ENCODE results near the gene TRIM2.

Gene TRIM2

DNA sequence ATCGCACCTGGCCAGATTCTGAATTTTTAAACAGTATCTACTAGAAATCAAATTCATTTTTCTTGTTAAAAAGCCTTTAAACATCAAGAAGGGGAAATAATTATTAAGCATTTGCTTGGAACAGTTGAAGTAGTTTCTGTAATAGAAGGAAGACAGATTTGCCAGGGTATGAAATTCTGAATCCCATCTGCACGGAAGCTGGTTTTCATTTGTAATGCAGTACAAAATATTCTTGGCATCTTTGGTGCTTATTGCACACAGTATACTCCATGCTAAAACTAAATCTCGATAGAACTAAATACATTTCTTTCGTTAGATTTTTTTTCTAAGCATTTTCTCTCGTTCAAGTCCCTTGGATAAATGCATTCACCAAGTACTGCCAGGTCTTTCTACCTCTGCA is 25.3 kb downstream of the TRIM2 start:
- Histone ChIP-seq H3K9me3 (peaks cover 12% of the 10 kb centered on the region), H3K9ac (no peak overlapping the region), H4K20me1 (no peaks in the 10 kb centered on the region), H3K4me2 (no peak overlapping the region), H3K4me3 (no peak overlapping the region), H3K27me3 (peaks cover 6% of the 10 kb centered on the region; the same call in 1 of the 2 replicates), H3K36me3 (no peaks in the 10 kb centered on the region), H3K27ac (no peak overlapping the region), H3K4me1 (peaks cover 26% of the 10 kb centered on the region)
- TF ChIP-seq Cebpa-rat (IDR thresholded peaks at IDR 0.05) = no peak

GRCh38 chr4:153232768-153233167 is 28.5 kb downstream of the TRIM2 start:
- no peak for TF ChIP-seq Cebpa-rat (IDR thresholded peaks at IDR 0.05)
- Histone ChIP-seq H4K20me1 (no peaks in the 10 kb centered on the region), H3K27ac (no peak overlapping the region), H3K4me2 (peak overlapping the region; percentile 34), H3K9ac (no peak overlapping the region), H3K27me3 (no peaks in the 10 kb centered on the region), H3K9me3 (no peaks in the 10 kb centered on the region), H3K4me3 (no peak overlapping the region), H3K4me1 (peaks cover 15% of the 10 kb centered on the region), H3K36me3 (no peaks in the 10 kb centered on the region)

GRCh38 chr4:153233761-153234371 is 29.6 kb downstream of the TRIM2 start:
- Histone ChIP-seq H3K36me3 (no peaks in the 10 kb centered on the region), H3K9ac (no peak overlapping the region), H3K4me1 (peaks cover 15% of the 10 kb centered on the region), H3K4me3 (no peak overlapping the region), H3K27me3 (no peaks in the 10 kb centered on the region), H4K20me1 (no peaks in the 10 kb centered on the region), H3K27ac (no peak overlapping the region), H3K9me3 (no peaks in the 10 kb centered on the region), H3K4me2 (peak overlapping the region; percentile 34; the same call in 1 of the 2 replicates)
- peak; percentile 85 for TF ChIP-seq Cebpa-rat (IDR thresholded peaks at IDR 0.05)

DNA sequence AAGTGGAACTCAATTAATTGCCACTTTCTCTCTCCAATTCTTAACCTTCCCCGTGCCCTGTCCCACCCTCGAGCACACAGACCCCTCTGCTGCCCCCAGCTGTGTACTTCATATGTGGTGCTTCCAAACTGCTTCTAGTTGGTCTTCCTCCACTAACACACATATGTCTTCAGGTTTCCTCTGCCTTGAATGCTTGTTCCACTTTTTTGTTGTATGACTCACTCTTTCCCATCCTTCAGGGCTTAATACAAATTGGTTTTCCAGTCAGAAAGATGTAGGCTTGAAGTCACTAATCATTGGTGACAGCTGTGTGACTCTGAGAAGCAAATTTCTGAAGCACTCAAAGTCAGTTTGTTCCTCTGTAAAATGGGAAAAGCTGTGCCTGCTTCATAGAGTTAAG is 30.6 kb downstream of the TRIM2 start:
- no peak for TF ChIP-seq Cebpa-rat (IDR thresholded peaks at IDR 0.05)
- no peak overlapping the region for H3K4me2 ChIP-seq
- no peak overlapping the region for H3K4me3 ChIP-seq
- H3K9ac ChIP-seq = no peak overlapping the region
- no peaks in the 10 kb centered on the region for H3K27me3 ChIP-seq
- H3K27ac ChIP-seq = no peak overlapping the region
- H4K20me1 ChIP-seq = no peaks in the 10 kb centered on the region
- no peaks in the 10 kb centered on the region for H3K9me3 ChIP-seq
- H3K4me1 ChIP-seq = peaks cover 15% of the 10 kb centered on the region
- H3K36me3 ChIP-seq = no peaks in the 10 kb centered on the region

DNA sequence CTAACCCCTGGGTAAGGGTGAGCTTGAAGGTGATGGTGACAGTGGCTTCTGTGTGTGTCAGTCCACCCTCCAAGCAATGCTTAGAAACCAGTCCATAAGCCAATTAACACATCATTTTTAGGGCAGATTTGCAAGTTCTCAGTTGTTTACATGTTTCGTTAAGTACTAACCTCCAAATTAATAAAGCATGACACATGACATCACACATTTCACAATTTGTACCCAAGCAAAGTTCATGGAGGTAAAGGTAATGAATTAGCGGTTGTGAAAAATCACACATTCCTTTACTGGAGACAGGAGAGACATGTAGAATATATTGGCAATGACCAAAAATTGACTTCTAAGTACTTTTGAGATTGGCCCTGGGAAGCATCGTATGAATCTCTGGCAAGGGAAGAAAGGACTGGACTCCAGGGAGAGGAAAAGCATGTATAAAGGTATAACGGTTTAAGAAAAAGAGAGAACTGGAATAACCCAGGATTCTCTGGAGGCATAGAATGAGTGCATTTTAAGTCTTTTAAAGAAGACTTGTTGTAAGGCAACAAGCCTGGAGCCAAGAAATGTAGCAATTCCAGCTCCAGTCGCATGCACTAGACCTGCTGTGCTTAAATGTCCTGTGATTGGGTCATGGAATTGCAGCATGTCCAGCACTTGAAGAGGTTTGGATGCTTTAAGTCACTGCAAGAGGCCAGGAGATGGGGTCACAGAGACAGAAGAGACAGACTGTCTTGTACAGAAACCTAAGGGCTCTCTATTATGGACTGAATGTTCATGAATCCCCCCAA is 34.1 kb downstream of the TRIM2 start:
- Histone ChIP-seq H3K9ac (no peak overlapping the region), H3K27me3 (no peaks in the 10 kb centered on the region), H3K4me1 (peaks cover 20% of the 10 kb centered on the region), H3K27ac (no peak overlapping the region), H4K20me1 (no peaks in the 10 kb centered on the region), H3K9me3 (no peaks in the 10 kb centered on the region), H3K4me3 (no peak overlapping the region), H3K36me3 (no peaks in the 10 kb centered on the region), H3K4me2 (no peak overlapping the region)
- TF ChIP-seq Cebpa-rat (IDR thresholded peaks at IDR 0.05) = no peak

- H3K4me1 ChIP-seq = peaks cover 14% of the 10 kb centered on the region
- no peak overlapping the region for H3K27ac ChIP-seq
- H4K20me1 ChIP-seq = no peaks in the 10 kb centered on the region
- H3K36me3 ChIP-seq = no peaks in the 10 kb centered on the region
- H3K4me2 ChIP-seq = no peak overlapping the region
- no peaks in the 10 kb centered on the region for H3K9me3 ChIP-seq
- H3K27me3 ChIP-seq = no peaks in the 10 kb centered on the region
- no peak overlapping the region for H3K9ac ChIP-seq
- no peak for TF ChIP-seq Cebpa-rat (IDR thresholded peaks at IDR 0.05)
- H3K4me3 ChIP-seq = no peak overlapping the region
These were observed 35.2 kb downstream of the TRIM2 start for GRCh38 chr4:153239409-153239808.

DNA sequence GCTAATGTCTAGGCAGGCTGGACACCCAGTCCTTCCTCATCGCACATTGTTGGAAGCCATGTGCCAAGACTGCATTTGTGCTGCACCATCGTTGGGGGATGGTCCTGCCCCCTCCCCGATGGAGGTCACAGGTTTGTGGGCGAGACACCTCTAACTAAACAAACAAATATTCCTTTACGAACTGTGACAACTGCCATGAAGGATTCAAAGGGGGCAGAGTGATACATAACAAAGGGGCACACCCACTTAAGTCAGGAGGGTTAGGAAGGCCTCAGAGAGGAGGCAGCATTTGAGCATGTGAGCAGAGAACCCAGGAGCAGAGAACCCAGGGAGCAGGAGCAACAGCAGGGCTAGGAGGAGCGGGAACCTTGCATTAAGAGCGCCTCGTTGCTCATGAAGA is 37.1 kb downstream of the TRIM2 start:
- Histone ChIP-seq H3K4me3 (no peak overlapping the region), H4K20me1 (no peaks in the 10 kb centered on the region), H3K27me3 (no peaks in the 10 kb centered on the region), H3K9ac (no peak overlapping the region), H3K4me2 (no peak overlapping the region), H3K9me3 (no peaks in the 10 kb centered on the region), H3K36me3 (no peaks in the 10 kb centered on the region), H3K27ac (no peak overlapping the region), H3K4me1 (peaks cover 14% of the 10 kb centered on the region)
- no peak for TF ChIP-seq Cebpa-rat (IDR thresholded peaks at IDR 0.05)

DNA sequence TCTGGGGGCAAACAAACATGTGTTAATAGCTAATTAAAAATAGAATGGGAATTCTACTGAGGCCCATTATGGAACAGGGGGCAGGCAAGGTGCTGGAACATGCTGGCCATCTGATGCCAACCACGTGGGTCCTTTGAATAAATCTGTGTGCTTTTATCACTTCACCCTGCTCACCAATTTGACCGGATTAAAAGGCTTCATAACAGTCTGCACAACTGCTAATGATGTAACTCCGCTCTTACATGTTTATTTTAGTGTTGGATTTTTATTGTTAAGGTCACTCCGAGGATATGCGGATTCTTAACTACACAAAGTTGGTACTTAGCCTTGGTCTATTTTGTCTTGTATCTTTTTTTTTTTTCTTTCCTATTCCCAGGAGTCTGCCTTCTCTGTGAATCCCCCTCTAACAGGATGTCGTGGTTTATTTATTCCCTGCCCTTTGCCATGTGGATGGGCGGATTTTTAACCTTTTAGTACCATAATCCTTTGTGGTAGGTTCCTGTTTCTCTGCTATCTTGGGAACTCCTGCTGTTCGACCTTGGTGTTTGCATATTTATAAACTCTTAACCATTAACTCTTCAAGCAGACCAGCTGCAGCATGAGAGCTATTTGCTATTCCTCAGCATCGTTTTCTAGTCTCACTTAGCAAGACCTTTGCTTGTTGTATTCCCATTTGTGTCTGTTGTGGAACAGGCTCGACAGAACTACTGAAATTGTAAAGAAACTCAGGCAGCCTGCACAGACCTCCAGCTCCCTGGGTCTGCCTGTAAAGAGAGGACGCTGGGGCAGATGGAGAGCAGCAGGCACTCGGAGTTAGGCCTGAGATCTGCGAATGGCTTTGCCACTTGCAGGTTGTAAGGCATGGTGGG is 38.0 kb downstream of the TRIM2 start:
- peak overlapping the region; percentile 24; the same call in 1 of the 2 replicates for H3K4me2 ChIP-seq
- TF ChIP-seq Cebpa-rat (IDR thresholded peaks at IDR 0.05) = no peak
- H3K27ac ChIP-seq = no peak overlapping the region
- H3K36me3 ChIP-seq = no peaks in the 10 kb centered on the region
- H4K20me1 ChIP-seq = no peaks in the 10 kb centered on the region
- H3K27me3 ChIP-seq = no peaks in the 10 kb centered on the region
- H3K4me3 ChIP-seq = no peak overlapping the region
- H3K9me3 ChIP-seq = no peaks in the 10 kb centered on the region
- no peak overlapping the region for H3K9ac ChIP-seq
- H3K4me1 ChIP-seq = peaks cover 21% of the 10 kb centered on the region

DNA sequence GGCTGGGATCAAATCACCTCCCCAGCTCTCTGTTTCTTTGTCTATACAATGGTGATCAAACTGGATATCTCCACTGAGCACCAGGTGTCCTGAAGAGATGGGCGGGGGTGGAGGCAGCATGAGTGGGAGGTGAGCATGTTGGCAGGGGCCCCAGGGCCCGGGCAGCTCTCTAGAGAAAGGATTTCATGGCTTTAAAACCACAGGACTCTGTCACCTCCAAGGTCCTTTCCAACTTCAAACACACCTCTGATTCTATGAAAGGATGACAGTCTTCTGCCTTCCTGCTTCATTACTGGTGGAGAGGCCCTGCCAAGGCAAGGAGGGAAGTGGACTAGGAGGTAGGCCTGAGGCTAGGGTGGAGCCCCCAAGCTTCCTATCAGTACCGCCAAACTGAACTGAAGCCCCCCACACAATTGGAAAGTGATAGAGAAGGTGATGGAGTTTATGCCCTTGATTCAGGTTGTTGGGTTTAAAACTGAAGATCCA is 38.6 kb downstream of the TRIM2 start:
- H3K4me2 ChIP-seq = peak overlapping the region; percentile 24; the same call in 1 of the 2 replicates
- H3K36me3 ChIP-seq = no peaks in the 10 kb centered on the region
- H3K27me3 ChIP-seq = no peaks in the 10 kb centered on the region
- H3K4me1 ChIP-seq = peaks cover 22% of the 10 kb centered on the region
- no peak overlapping the region for H3K27ac ChIP-seq
- H3K9ac ChIP-seq = no peak overlapping the region
- H4K20me1 ChIP-seq = no peaks in the 10 kb centered on the region
- H3K4me3 ChIP-seq = no peak overlapping the region
- H3K9me3 ChIP-seq = no peaks in the 10 kb centered on the region
- no peak for TF ChIP-seq Cebpa-rat (IDR thresholded peaks at IDR 0.05)

Data from BLaER1 (cell line).